H1 (cell line): Measurements from ENCODE around the gene ANKIB1. TPM values are rescaled to one million over a fixed set of nuclear protein-coding genes. Genes with fewer than 3 reads are reported as not detected.

Experiments used
- ATF3 ChIP-seq: IDR thresholded peaks from 2 replicates; pipeline ENCODE4 v1.6.1; 2011; ENCODE audit warnings: low read depth, mild to moderate bottlenecking, low read length; ENCODE audit not compliant: insufficient read depth
- CEBPB ChIP-seq: IDR thresholded peaks from 2 replicates; pipeline ENCODE4 v1.6.1; 2012; ENCODE audit warnings: low read depth, low read length
- FOSL1 ChIP-seq: IDR thresholded peaks from 2 replicates; pipeline ENCODE4 v1.6.1; 2011; ENCODE audit warnings: mild to moderate bottlenecking, low read depth, low read length, moderate library complexity; ENCODE audit not compliant: insufficient read depth
- PHF8 ChIP-seq: fragments of 200-600 bp; sonication (generic); conservative IDR thresholded peaks from 2 replicates; pipeline ENCODE4 v1.7.1; 2012; ENCODE audit warnings: low read depth, mild to moderate bottlenecking, inconsistent platforms, low read length, moderate library complexity
- SAP30 ChIP-seq: fragments of 300-600 bp; sonication (generic); IDR thresholded peaks from 2 replicates; pipeline ENCODE4 v1.7.1; 2012; ENCODE audit warnings: low read length, moderate library complexity, mild to moderate bottlenecking, inconsistent platforms; ENCODE audit not compliant: insufficient read depth, insufficient replicate concordance
- TBP ChIP-seq: IDR thresholded peaks from 2 replicates; pipeline ENCODE4 v1.6.1; 2011; ENCODE audit warnings: low read depth, low read length, improper control_type of control experiment
- polyA plus RNA-seq, 7 experiments: library from polyadenylated mRNA; depleted of rRNA in 3 of 7; stranded (reverse) in 5 of 7; unstranded in 2 of 7; fragments of >200 nt in 5 of 7; fragments of 200-250 nt in 2 of 7; gene quantifications; 1 replicate in 5 of 7; 2 replicates in 1 of 7; 4 replicates in 1 of 7; pipeline versions ENCODE4 v1.2.1 to v1.2.3, GENCODE V29; 2011 to 2013; ENCODE audit warnings: missing spikeins in 2 of 7, mixed read lengths in 2 of 7
- total RNA-seq: library from RNA; stranded (reverse); fragmentation: NEBNext Ultra II Directional; extraction: Animal tissue kit (Norgen Biotek cat#: 25700); gene quantifications from 2 replicates; pipeline ENCODE4 v1.2.1, GENCODE V29; 2021
- TF ChIP-seq, protein P1 (sequence below): IDR thresholded peaks from 2 replicates; pipeline ENCODE4 v1.6.1; 2012; ENCODE audit warnings: low read length, inconsistent platforms

The ANKIB1 gene
- total and polyA plus RNA-seq, 2 of the 8 experiments (the other 6 are each of a cell fraction or from before 2014, with no cell fraction given), result 19.2 to 43.0 TPM

- TF ChIP-seq, protein P1, sequence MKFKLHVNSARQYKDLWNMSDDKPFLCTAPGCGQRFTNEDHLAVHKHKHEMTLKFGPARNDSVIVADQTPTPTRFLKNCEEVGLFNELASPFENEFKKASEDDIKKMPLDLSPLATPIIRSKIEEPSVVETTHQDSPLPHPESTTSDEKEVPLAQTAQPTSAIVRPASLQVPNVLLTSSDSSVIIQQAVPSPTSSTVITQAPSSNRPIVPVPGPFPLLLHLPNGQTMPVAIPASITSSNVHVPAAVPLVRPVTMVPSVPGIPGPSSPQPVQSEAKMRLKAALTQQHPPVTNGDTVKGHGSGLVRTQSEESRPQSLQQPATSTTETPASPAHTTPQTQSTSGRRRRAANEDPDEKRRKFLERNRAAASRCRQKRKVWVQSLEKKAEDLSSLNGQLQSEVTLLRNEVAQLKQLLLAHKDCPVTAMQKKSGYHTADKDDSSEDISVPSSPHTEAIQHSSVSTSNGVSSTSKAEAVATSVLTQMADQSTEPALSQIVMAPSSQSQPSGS, result no peak
- no peak for TF ChIP-seq SAP30
- no peak for TF ChIP-seq CEBPB
- no peak for TF ChIP-seq ATF3
- TF ChIP-seq TBP, result no peak
- no peak for TF ChIP-seq FOSL1
- TF ChIP-seq PHF8, result no peak
Observed at GRCh38 chr7:92226981-92227380, 18.8 kb upstream of the ANKIB1 start (continued).
